IMR-90 (cell line): ENCODE measurements around the gene FMN1. TPM values are rescaled to one million over a fixed set of nuclear protein-coding genes. Genes with fewer than 3 reads are reported as not detected.

Experiments used
- ATAC-seq: fragments of 200-7000 bp; cut with Tn5 transposase; 2 replicates; pipeline ENCODE4 v1.9.1; 2020; ENCODE audit warnings: low read depth, mild to moderate bottlenecking, moderate library complexity
- BruUV-seq: library from RNA; stranded (reverse); fragments of 400-500 nt; replicated peaks from 2 replicates; lab custom pipeline; 2021; lab: Mats Ljungman, UMichigan
- CTCF ChIA-PET: fragments of 300-600 bp; formaldehyde crosslinking; extraction: SDS; loops from one replicate; lab custom pipeline; 2021; ENCODE audit warnings: antibody characterized with exemption; lab: Yijun Ruan, JAX
- POLR2A ChIA-PET: fragments of 300-600 bp; sonication (Branson Sonifier 250); formaldehyde crosslinking; loops from one replicate; lab custom pipeline; 2022; ENCODE audit warnings: antibody characterized with exemption; ENCODE audit not compliant: unreplicated experiment; lab: Charles Lee
- DNase-seq: peaks from one replicate; pipeline ENCODE4 v3.0.0; 2013
- H2AFZ ChIP-seq: replicated peaks from 2 replicates; pipeline ENCODE3; 2013; ENCODE audit warnings: low read length, mild to moderate bottlenecking; ENCODE audit not compliant: poor library complexity
- H2AK5ac ChIP-seq: 2 replicates; pipeline ENCODE4 v1.6.1; 2013; ENCODE audit warnings: low read depth, low read length, inconsistent platforms
- H2AK9ac ChIP-seq: replicated peaks from 2 replicates; pipeline ENCODE3; 2013; ENCODE audit warnings: mild to moderate bottlenecking, low read depth, low read length, moderate library complexity; ENCODE audit not compliant: poor library complexity
- H2BK120ac ChIP-seq: 2 replicates; pipeline ENCODE4 v1.6.1; 2013; ENCODE audit warnings: low read depth, low read length, inconsistent platforms
- H2BK15ac ChIP-seq: 3 replicates; pipeline ENCODE4 v1.6.1; 2013; ENCODE audit warnings: low read depth, low read length, inconsistent platforms
- H2BK20ac ChIP-seq: 2 replicates; pipeline ENCODE4 v1.6.1; 2013; ENCODE audit warnings: low read depth, mild to moderate bottlenecking, inconsistent platforms, low read length, moderate library complexity
- H2BK5ac ChIP-seq: 2 replicates; pipeline ENCODE4 v1.6.1; 2013; ENCODE audit warnings: mild to moderate bottlenecking, low read depth, low read length, inconsistent platforms; ENCODE audit not compliant: poor library complexity, severe bottlenecking
- H3K14ac ChIP-seq: replicated peaks from 2 replicates; pipeline ENCODE4 v1.6.1; 2013; ENCODE audit warnings: low read depth, low read length, inconsistent platforms
- H3K18ac ChIP-seq: 2 replicates; pipeline ENCODE4 v1.6.1; 2013; ENCODE audit warnings: low read depth, low read length, control low read depth
- H3K23ac ChIP-seq: 2 replicates; pipeline ENCODE4 v1.6.1; 2013; ENCODE audit warnings: low read depth, low read length, inconsistent platforms
- H3K27ac ChIP-seq: 2 replicates; pipeline ENCODE4 v1.5.1; 2013; ENCODE audit warnings: mild to moderate bottlenecking, control low read depth, low read length; ENCODE audit not compliant: insufficient read depth
- H3K27me3 ChIP-seq: 2 replicates; pipeline ENCODE4 v1.6.1; 2013; ENCODE audit warnings: low read length; ENCODE audit not compliant: control insufficient read depth, insufficient read depth
- H3K36me3 ChIP-seq: 2 replicates; pipeline ENCODE4 v1.6.1; 2013; ENCODE audit warnings: low read length, mixed read lengths; ENCODE audit not compliant: control insufficient read depth, insufficient read depth
- H3K4ac ChIP-seq: 2 replicates; pipeline ENCODE4 v1.6.1; 2013; ENCODE audit warnings: low read depth, low read length, inconsistent platforms
- H3K4me1 ChIP-seq: 2 replicates; pipeline ENCODE4 v1.6.1; 2013; ENCODE audit warnings: low read length, mixed read lengths; ENCODE audit not compliant: control insufficient read depth, insufficient read depth
- H3K4me2 ChIP-seq: 2 replicates; pipeline ENCODE4 v1.6.1; 2013; ENCODE audit warnings: low read depth, mild to moderate bottlenecking, control low read depth, low read length, moderate library complexity
- H3K4me3 ChIP-seq: 2 replicates; pipeline ENCODE4 v1.5.1; 2013; ENCODE audit warnings: low read depth, mild to moderate bottlenecking, control low read depth, low read length, moderate library complexity; ENCODE audit not compliant: insufficient read depth
- H3K56ac ChIP-seq: 2 replicates; pipeline ENCODE4 v1.6.1; 2013; ENCODE audit warnings: low read length, inconsistent platforms; ENCODE audit not compliant: insufficient read depth; ENCODE audit errors: extremely low read depth
- H3K79me1 ChIP-seq, 2 experiments: 2 replicates each; pipeline ENCODE4 v1.6.1; 2013; ENCODE audit warnings: low read length in 2 of 2, inconsistent platforms in 1 of 2, low read depth in 1 of 2
- H3K9ac ChIP-seq: 2 replicates; pipeline ENCODE4 v1.6.1; 2013; ENCODE audit warnings: low read depth, low read length, control low read depth
- H3K9me1 ChIP-seq: 2 replicates; pipeline ENCODE4 v1.6.1; 2013; ENCODE audit warnings: low read length, inconsistent platforms; ENCODE audit not compliant: insufficient read depth
- H3K9me3 ChIP-seq: 2 replicates; pipeline ENCODE4 v1.6.1; 2013; ENCODE audit warnings: low read length; ENCODE audit not compliant: control insufficient read depth, insufficient read depth
- H4K20me1 ChIP-seq: 2 replicates; pipeline ENCODE4 v1.6.1; 2013; ENCODE audit warnings: low read length, inconsistent platforms; ENCODE audit not compliant: insufficient read depth
- H4K5ac ChIP-seq: 2 replicates; pipeline ENCODE4 v1.6.1; 2013; ENCODE audit warnings: mild to moderate bottlenecking, low read depth, low read length, control low read depth
- H4K8ac ChIP-seq, 2 experiments: 2 replicates each; pipeline ENCODE4 v1.6.1; 2013; ENCODE audit warnings: low read depth in 2 of 2, low read length in 2 of 2, control low read depth in 1 of 2, inconsistent platforms in 1 of 2
- H4K91ac ChIP-seq: 2 replicates; pipeline ENCODE4 v1.6.1; 2013; ENCODE audit warnings: low read depth, low read length, inconsistent platforms; ENCODE audit not compliant: insufficient read depth
- BHLHE40 ChIP-seq: fragments of 150-350 bp; IDR thresholded peaks from 2 replicates; pipeline ENCODE4 v1.6.1; 2016; ENCODE audit warnings: mild to moderate bottlenecking, low read depth, low read length
- CHD1 ChIP-seq: IDR thresholded peaks from 2 replicates; pipeline ENCODE4 v1.6.1; 2012; ENCODE audit warnings: low read depth, low read length, improper control_type of control experiment
- FOS ChIP-seq: fragments of 150-350 bp; IDR thresholded peaks from 2 replicates; pipeline ENCODE4 v1.6.1; 2016; ENCODE audit warnings: low read depth, low read length
- MXI1 ChIP-seq: IDR thresholded peaks from 2 replicates; pipeline ENCODE4 v1.6.1; 2012; ENCODE audit warnings: low read depth, mild to moderate bottlenecking, low read length, moderate library complexity, borderline replicate concordance
- RAD21 ChIP-seq: IDR thresholded peaks from 2 replicates; pipeline ENCODE4 v1.6.1; 2012; ENCODE audit warnings: low read length, improper control_type of control experiment
- WGBS, 2 experiments: methylation state at CpG; one replicate each; pipeline versions ENCODE4 v1.1.5 to v1.1.7; 2013; ENCODE audit warnings: missing lambda C conversion rate in 2 of 2; ENCODE audit not compliant: insufficient read length in 1 of 2; ENCODE audit errors: extremely low coverage in 2 of 2; 5-methylcytosine and 5-hydroxymethylcytosine counted together
- dilution Hi-C: fragments of 300-500 bp; cut with HindIII; formaldehyde crosslinking; loops from one replicate; pipeline ENCODE4 v1.14.3; 2018; ENCODE audit warnings: low sequenced_read_pairs; ENCODE audit not compliant: unreplicated experiment
- in situ Hi-C: fragments of 300-500 bp; cut with MboI; formaldehyde crosslinking; loops from 3 replicates; pipeline ENCODE4 v1.14.3; 2019; ENCODE audit warnings: low sequenced_read_pairs, inconsistent platforms, mixed read lengths
- intact Hi-C: fragments of 100-400 bp; cut with micrococcal nuclease; formaldehyde crosslinking; loops from 2 replicates; pipeline ENCODE4 v1.10.0; 2022
- polyA plus RNA-seq, 3 experiments: library from polyadenylated mRNA; depleted of rRNA; stranded (reverse); fragments of >200 nt; gene quantifications; 2 replicates each; pipeline ENCODE4 v1.2.3, GENCODE V29; 2012; ENCODE audit warnings: low replicate concordance in 1 of 3
- total RNA-seq: library from RNA; depleted of rRNA; stranded (reverse); fragments of >200 nt; gene quantifications from 2 replicates; pipeline ENCODE4 v1.2.3, GENCODE V29; 2012

FMN1 gene
- total and polyA plus RNA-seq, 2 of the 4 experiments (the other 2 are of a cell fraction), result 7.3 to 17.6 TPM

DNA sequence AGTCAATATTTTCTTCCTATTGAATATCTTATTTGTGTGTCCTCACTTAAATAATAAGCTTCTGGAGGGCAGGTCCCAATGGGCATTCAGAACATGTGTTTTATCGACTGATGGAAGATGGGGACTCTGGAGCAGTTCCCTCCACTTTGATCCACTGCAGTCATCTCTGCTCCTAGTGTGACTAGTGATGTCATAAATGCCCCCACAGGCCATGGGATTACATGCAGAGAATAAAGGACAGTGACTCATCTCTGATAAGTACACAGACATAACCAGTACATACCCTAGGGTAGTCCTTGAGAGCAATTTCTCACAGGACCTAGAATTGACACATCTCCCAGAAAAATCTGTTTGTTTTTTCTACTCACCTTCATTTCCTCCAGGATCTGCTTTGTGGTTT lies 49.4 kb upstream of the FMN1 start:
- Histone ChIP-seq H3K23ac (no peak overlapping the region), H3K27me3 (peaks cover 13% of the 10 kb centered on the region), H4K8ac (no peak overlapping the region), H3K4ac (no peak overlapping the region), H2BK120ac (no peak overlapping the region), H3K36me3 (no peaks in the 10 kb centered on the region), H2AK5ac (no peak overlapping the region), H3K4me1 (no peaks in the 10 kb centered on the region), H2BK15ac (no peak overlapping the region), H3K4me3 (no peak overlapping the region), H3K9me3 (no peaks in the 10 kb centered on the region), H2BK20ac (no peak overlapping the region), H3K9ac (no peak overlapping the region), H2BK5ac (no peak overlapping the region), H3K56ac (no peak overlapping the region; the same call in 1 of the 2 replicates), H4K20me1 (no peaks in the 10 kb centered on the region), H4K91ac (no peak overlapping the region), H3K18ac (no peak overlapping the region), H3K9me1 (no peaks in the 10 kb centered on the region), H4K5ac (no peak overlapping the region), H2AFZ (no peak overlapping the region), H3K27ac (no peak overlapping the region), H2AK9ac (no peak overlapping the region), H3K14ac (no peak overlapping the region), H3K4me2 (no peak overlapping the region), H3K79me1 (no peaks in the 10 kb centered on the region)
- no peak for ATAC-seq
- no CpG with 5 or more reads among the region's 1 CpG for WGBS, 2 experiments
- intact Hi-C loops (no loop called here), in situ Hi-C loops (no loop called here), dilution Hi-C loops (no loop called here)
- peak; percentile 44 for DNase-seq
- TF ChIP-seq FOS, result 0 out of 2 replicates have a peak, but pooled peaks have one; percentile 29
- TF ChIP-seq BHLHE40, result no peak
- no peak for TF ChIP-seq CHD1
- no peak for TF ChIP-seq RAD21
- TF ChIP-seq MXI1, result no peak
- BruUV-seq, result no TSS peak
- ChIA-PET POLR2A (no interaction called here), CTCF (no interaction called here)
